Calu3 (cell line): Measurements from ENCODE around the gene ABCB8. TPM values are rescaled to one million over a fixed set of nuclear protein-coding genes. Genes with fewer than 3 reads are reported as not detected.

Experiments
- BruUV-seq: library from RNA; stranded (reverse); fragments of 400-500 nt; replicated peaks from 2 replicates; lab custom pipeline; 2021; lab: Mats Ljungman, UMichigan
- CTCF ChIA-PET: fragments of 300-600 bp; sonication (Branson Sonifier 250); formaldehyde crosslinking; loops from one replicate; lab custom pipeline; 2022; ENCODE audit warnings: antibody characterized with exemption; lab: Charles Lee
- DNase-seq: peaks from one replicate; pipeline ENCODE4 v3.0.0; 2022
- H3K27ac Mint-ChIP-seq: one replicate; pipeline ENCODE4 v1.8.0; 2022; ENCODE audit warnings: mixed read lengths; ENCODE audit not compliant: unreplicated experiment
- H3K27me3 Mint-ChIP-seq: one replicate; pipeline ENCODE4 v1.8.0; 2022; ENCODE audit warnings: mixed read lengths; ENCODE audit not compliant: unreplicated experiment
- H3K36me3 Mint-ChIP-seq: one replicate; pipeline ENCODE4 v1.8.0; 2022; ENCODE audit warnings: mild to moderate bottlenecking, moderate library complexity, mixed read lengths; ENCODE audit not compliant: insufficient read depth, unreplicated experiment
- H3K4me1 Mint-ChIP-seq: one replicate; pipeline ENCODE4 v1.8.0; 2022; ENCODE audit warnings: mild to moderate bottlenecking, low read depth, mixed read lengths; ENCODE audit not compliant: unreplicated experiment
- H3K4me3 Mint-ChIP-seq: one replicate; pipeline ENCODE4 v1.8.0; 2022; ENCODE audit warnings: mild to moderate bottlenecking, low read depth, moderate library complexity, mixed read lengths; ENCODE audit not compliant: unreplicated experiment
- H3K9me3 Mint-ChIP-seq: one replicate; pipeline ENCODE4 v1.8.0; 2022; ENCODE audit warnings: low read depth, mixed read lengths; ENCODE audit not compliant: unreplicated experiment
- intact Hi-C: fragments of 100-400 bp; cut with micrococcal nuclease; formaldehyde crosslinking; loops from one replicate; pipeline ENCODE4 v1.10.0; 2022; ENCODE audit not compliant: unreplicated experiment
- total RNA-seq: library from RNA; stranded (reverse); gene quantifications from 2 replicates; pipeline ENCODE4 v1.2.3, GENCODE V29; 2022
- TF ChIP-seq, protein P1 (sequence below): fragments of 200-600 bp; IDR thresholded peaks from one replicate; pipeline ENCODE4 v1.8.0; 2022; ENCODE audit warnings: antibody characterized with exemption; ENCODE audit not compliant: unreplicated experiment

Gene ABCB8
- total RNA-seq, 1 experiment from 2014 or later: 40.2 TPM

GRCh38 chr7:150999001-150999400 lies 29.2 kb upstream of the ABCB8 start:
- Mint-ChIP-seq H3K27ac (no peak overlapping the region), H3K4me3 (no peak overlapping the region), H3K4me1 (peaks cover 9% of the 10 kb centered on the region), H3K36me3 (no peaks in the 10 kb centered on the region), H3K9me3 (no peaks in the 10 kb centered on the region), H3K27me3 (peaks cover 24% of the 10 kb centered on the region)
- CTCF ChIA-PET: interaction anchor here (0.7 kb wide), 1 partner anchor 13 kb away, joined by 4 read pairs; no protein-coding TSS in a partner anchor
- DNase-seq: no peak
- intact Hi-C loops: no loop called here
- TF ChIP-seq, protein P1, sequence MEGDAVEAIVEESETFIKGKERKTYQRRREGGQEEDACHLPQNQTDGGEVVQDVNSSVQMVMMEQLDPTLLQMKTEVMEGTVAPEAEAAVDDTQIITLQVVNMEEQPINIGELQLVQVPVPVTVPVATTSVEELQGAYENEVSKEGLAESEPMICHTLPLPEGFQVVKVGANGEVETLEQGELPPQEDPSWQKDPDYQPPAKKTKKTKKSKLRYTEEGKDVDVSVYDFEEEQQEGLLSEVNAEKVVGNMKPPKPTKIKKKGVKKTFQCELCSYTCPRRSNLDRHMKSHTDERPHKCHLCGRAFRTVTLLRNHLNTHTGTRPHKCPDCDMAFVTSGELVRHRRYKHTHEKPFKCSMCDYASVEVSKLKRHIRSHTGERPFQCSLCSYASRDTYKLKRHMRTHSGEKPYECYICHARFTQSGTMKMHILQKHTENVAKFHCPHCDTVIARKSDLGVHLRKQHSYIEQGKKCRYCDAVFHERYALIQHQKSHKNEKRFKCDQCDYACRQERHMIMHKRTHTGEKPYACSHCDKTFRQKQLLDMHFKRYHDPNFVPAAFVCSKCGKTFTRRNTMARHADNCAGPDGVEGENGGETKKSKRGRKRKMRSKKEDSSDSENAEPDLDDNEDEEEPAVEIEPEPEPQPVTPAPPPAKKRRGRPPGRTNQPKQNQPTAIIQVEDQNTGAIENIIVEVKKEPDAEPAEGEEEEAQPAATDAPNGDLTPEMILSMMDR: no peak
- BruUV-seq: no TSS peak

DNA sequence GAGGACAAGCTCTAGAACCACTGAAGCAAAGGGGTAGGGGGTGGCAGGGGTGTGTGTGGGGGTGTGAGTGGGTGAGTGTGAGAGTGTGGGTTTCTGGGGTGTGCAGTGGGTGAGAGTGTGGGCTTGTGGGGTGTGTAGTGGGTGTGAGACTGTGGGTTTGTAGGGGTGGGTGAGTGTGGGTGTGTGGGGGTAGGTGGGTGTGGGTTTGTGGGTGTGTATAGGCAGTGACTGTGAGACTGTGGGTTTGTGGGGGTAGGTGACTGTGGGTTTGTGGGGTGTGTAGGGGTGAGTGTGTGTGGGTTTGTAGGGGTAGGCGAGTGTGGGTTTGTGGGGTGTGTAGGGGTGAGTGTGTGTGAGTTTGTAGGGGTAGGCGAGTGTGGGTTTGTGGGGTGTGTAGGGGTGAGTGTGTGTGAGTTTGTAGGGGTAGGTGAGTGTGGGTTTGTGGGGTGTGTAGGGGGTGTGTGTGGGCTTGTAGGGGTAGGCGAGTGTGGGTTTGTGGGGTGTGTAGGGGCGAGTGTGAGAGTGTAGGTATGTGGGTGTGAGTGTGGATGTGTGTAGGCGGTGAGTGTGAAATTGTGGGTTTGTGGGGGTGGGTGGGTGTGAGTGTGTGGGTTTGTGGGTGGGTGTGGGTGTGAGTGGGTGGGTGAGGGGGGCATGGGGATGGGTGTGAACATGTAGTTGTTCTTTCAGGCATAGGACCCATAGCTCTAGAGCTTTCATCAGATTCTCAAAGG lies 28.6 kb upstream of the ABCB8 start:
- peaks cover 9% of the 10 kb centered on the region for H3K4me1 Mint-ChIP-seq
- TF ChIP-seq, protein P1: no peak
- peaks cover 24% of the 10 kb centered on the region for H3K27me3 Mint-ChIP-seq
- no TSS peak for BruUV-seq
- H3K36me3 Mint-ChIP-seq: no peaks in the 10 kb centered on the region
- H3K4me3 Mint-ChIP-seq: no peak overlapping the region
- CTCF ChIA-PET: interaction anchor here (0.6 to 0.7 kb wide), 2 partner anchors 13 to 220 kb away, joined by 3 to 4 read pairs; no protein-coding TSS in a partner anchor
- intact Hi-C loops: loop anchor here (10.0 kb wide), 1 partner anchor 225 kb away; no protein-coding TSS in a partner anchor
- no peak for DNase-seq
- H3K27ac Mint-ChIP-seq: no peak overlapping the region
- H3K9me3 Mint-ChIP-seq: no peaks in the 10 kb centered on the region

DNA sequence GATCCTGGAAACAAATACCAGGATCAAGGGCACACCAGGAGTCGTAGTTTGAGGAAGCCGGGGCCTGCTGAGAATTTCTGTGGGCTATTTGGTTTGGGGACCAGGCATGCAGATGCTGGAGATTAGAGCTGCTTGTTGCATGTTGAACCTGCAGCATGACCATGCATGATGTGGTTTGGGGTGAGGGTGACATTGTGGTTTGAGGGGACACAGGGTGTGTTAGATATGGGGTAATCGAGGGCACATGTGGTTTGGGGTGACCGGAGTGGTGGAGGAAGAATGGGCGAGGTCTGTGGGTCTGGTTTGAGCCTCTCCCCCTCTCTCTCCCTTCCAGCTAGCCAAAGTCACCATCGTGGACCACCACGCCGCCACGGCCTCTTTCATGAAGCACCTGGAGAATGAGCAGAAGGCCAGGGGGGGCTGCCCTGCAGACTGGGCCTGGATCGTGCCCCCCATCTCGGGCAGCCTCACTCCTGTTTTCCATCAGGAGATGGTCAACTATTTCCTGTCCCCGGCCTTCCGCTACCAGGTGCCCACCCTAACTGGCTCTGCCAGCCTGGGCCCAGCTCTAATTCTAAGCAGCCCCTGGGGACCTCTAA lies 27.3 kb upstream of the ABCB8 start:
- no TSS peak for BruUV-seq

DNA sequence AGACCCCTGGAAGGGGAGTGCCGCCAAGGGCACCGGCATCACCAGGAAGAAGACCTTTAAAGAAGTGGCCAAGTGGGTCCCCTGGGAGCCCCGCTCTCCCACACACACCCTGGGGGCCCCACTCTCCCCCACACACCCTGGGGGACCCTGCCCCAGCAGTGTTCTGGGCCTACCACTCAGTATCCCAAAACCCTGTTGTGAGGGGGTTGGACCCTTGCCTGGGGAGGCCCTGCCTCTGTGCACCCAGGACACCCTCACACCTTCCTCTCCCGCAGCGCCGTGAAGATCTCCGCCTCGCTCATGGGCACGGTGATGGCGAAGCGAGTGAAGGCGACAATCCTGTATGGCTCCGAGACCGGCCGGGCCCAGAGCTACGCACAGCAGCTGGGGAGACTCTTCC lies 26.7 kb upstream of the ABCB8 start:
- intact Hi-C loops: loop anchor here (10.0 kb wide), 1 partner anchor 227 kb away; no protein-coding TSS in a partner anchor
- no peak overlapping the region for H3K27ac Mint-ChIP-seq
- H3K36me3 Mint-ChIP-seq: no peaks in the 10 kb centered on the region
- no peak for DNase-seq
- H3K4me1 Mint-ChIP-seq: peaks cover 9% of the 10 kb centered on the region
- BruUV-seq: no TSS peak
- no peak overlapping the region for H3K4me3 Mint-ChIP-seq
- peaks cover 24% of the 10 kb centered on the region for H3K27me3 Mint-ChIP-seq
- CTCF ChIA-PET: no interaction called here
- H3K9me3 Mint-ChIP-seq: no peaks in the 10 kb centered on the region
- TF ChIP-seq, protein P1: no peak

More for the DNA sequence above, 27.3 kb upstream of the ABCB8 start:
- H3K9me3 Mint-ChIP-seq: no peaks in the 10 kb centered on the region
- H3K27ac Mint-ChIP-seq: no peak overlapping the region
- H3K27me3 Mint-ChIP-seq: peaks cover 24% of the 10 kb centered on the region
- CTCF ChIA-PET: no interaction called here
- TF ChIP-seq, protein P1: no peak
- H3K4me3 Mint-ChIP-seq: no peak overlapping the region
- no peaks in the 10 kb centered on the region for H3K36me3 Mint-ChIP-seq
- intact Hi-C loops: loop anchor here (10.0 kb wide), 1 partner anchor 226 kb away; no protein-coding TSS in a partner anchor
- peaks cover 9% of the 10 kb centered on the region for H3K4me1 Mint-ChIP-seq
- no peak for DNase-seq
